Medulla oblongata (tissue), 1 donor: ENCODE data around the gene KIF6.
"Not testable (repeated sequence)": the region's sequence is repeated elsewhere in the genome, so short reads cannot be mapped to it uniquely, and the experiment has no call there.

Experiments
- DNase-seq: peaks from one replicate; pipeline ENCODE4 v3.0.0-alpha.2; 2015; ENCODE audit errors: extremely low spot score

The KIF6 gene

GRCh38 chr6:39502362-39502955, 222.7 kb downstream of the KIF6 start:
- not testable (repeated sequence) for DNase-seq

GRCh38 chr6:39499053-39499452, 226.2 kb downstream of the KIF6 start:
- no peak for DNase-seq

- no peak for DNase-seq
These were observed 227.1 kb downstream of the KIF6 start for GRCh38 chr6:39498096-39498495.

- no peak for DNase-seq
These were observed 228.3 kb downstream of the KIF6 start for GRCh38 chr6:39496915-39497314.

- DNase-seq: no peak
These were observed 228.8 kb downstream of the KIF6 start for GRCh38 chr6:39496456-39496855.

GRCh38 chr6:39495640-39496039, 229.6 kb downstream of the KIF6 start:
- no peak for DNase-seq

- DNase-seq: no peak
These were observed 230.2 kb downstream of the KIF6 start for GRCh38 chr6:39494998-39495397.

GRCh38 chr6:39493777-39494176, 231.4 kb downstream of the KIF6 start:
- no peak for DNase-seq

GRCh38 chr6:39493174-39493573, 232.0 kb downstream of the KIF6 start:
- DNase-seq: no peak

- DNase-seq: no peak
These were observed 235.1 kb downstream of the KIF6 start for GRCh38 chr6:39490108-39490507.

- peak; percentile 10 for DNase-seq
These were observed 236.8 kb downstream of the KIF6 start for GRCh38 chr6:39488255-39488879.

GRCh38 chr6:39484276-39484675, 240.9 kb downstream of the KIF6 start:
- no peak for DNase-seq

GRCh38 chr6:39479819-39480218, 245.4 kb downstream of the KIF6 start:
- not testable (repeated sequence) for DNase-seq

GRCh38 chr6:39476670-39477069, 248.5 kb downstream of the KIF6 start:
- DNase-seq: no peak

GRCh38 chr6:39476151-39476550, 249.1 kb downstream of the KIF6 start:
- DNase-seq: no peak

- DNase-seq: no peak
These were observed 253.1 kb downstream of the KIF6 start for GRCh38 chr6:39471954-39472659.

GRCh38 chr6:39470506-39470905, 254.7 kb downstream of the KIF6 start:
- DNase-seq: no peak

GRCh38 chr6:39468385-39468784, 256.8 kb downstream of the KIF6 start:
- no peak for DNase-seq

GRCh38 chr6:39466631-39467030, 258.6 kb downstream of the KIF6 start:
- DNase-seq: no peak

- DNase-seq: no peak
These were observed 259.7 kb downstream of the KIF6 start for GRCh38 chr6:39465539-39465938.

- DNase-seq: no peak
These were observed 261.1 kb downstream of the KIF6 start for GRCh38 chr6:39464067-39464466.

- no peak for DNase-seq
These were observed 271.2 kb downstream of the KIF6 start for GRCh38 chr6:39453956-39454524.

GRCh38 chr6:39453241-39453640, 272.0 kb downstream of the KIF6 start:
- no peak for DNase-seq
